GM12892 (cell line): ENCODE data around the gene ACVR1B.

Experiments used
- POLR2A ChIP-seq: IDR thresholded peaks from 2 replicates; pipeline ENCODE4 v1.6.1; 2011; ENCODE audit warnings: low read depth, low read length, control low read depth
- TAF1 ChIP-seq: IDR thresholded peaks from 2 replicates; pipeline ENCODE4 v1.6.1; 2011; ENCODE audit warnings: low read depth, mild to moderate bottlenecking, control low read depth, low read length, borderline replicate concordance

GRCh38 chr12:51951199-51951842 is at the start of gene ACVR1B:
- TF ChIP-seq POLR2A = no peak
- no peak for TF ChIP-seq TAF1
